ENCODE measurements around the gene BEND4.

DNA sequence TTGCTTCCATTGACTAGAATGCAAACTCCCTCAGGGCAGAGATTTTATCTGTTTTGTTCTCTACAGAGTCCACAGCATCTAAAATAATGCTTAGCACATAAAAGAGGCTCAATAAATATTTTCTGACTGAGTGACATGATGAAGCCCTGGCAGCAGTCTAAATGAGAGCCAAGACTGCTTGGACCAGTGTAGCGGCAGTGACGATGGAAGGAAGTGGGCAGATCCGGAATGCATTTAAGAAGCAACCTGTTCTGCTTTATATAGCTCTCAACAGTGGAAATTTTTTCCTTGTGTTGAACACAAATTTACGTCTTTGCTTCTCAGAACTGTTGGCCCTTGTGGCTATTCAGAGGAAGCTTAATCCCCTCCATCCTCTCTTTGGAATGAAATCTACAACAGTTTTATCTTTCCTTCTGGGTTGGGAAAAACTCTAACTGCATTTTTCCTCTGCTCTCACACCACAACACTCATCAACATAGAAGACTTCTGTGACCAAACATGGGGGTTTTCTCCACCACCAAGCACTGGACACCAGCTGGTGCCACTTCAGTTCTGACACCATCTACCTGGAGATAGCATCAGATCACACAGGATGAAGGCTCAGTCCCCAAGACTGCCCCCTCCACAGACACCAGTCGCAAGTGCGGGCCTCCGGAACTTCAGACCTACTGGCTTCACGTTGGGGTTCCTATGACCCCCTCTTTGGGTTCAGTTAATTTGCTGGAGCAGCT lies 7.0 kb upstream of the BEND4 start:
- no peak for TF ChIP-seq EZH2 (IDR thresholded peaks at IDR 0.05; ENCODE audit: borderline replicate concordance, low read length)
- TF ChIP-seq, protein P1, sequence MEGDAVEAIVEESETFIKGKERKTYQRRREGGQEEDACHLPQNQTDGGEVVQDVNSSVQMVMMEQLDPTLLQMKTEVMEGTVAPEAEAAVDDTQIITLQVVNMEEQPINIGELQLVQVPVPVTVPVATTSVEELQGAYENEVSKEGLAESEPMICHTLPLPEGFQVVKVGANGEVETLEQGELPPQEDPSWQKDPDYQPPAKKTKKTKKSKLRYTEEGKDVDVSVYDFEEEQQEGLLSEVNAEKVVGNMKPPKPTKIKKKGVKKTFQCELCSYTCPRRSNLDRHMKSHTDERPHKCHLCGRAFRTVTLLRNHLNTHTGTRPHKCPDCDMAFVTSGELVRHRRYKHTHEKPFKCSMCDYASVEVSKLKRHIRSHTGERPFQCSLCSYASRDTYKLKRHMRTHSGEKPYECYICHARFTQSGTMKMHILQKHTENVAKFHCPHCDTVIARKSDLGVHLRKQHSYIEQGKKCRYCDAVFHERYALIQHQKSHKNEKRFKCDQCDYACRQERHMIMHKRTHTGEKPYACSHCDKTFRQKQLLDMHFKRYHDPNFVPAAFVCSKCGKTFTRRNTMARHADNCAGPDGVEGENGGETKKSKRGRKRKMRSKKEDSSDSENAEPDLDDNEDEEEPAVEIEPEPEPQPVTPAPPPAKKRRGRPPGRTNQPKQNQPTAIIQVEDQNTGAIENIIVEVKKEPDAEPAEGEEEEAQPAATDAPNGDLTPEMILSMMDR (conservative IDR thresholded peaks at IDR 0.05 in 1 of 2, IDR thresholded peaks at IDR 0.05 in 1 of 2; ENCODE audit: extremely low read depth in 1 of 2, insufficient read depth in 1 of 2, low read depth in 1 of 2, low read length in 2 of 2), result no peak
